HG02763 (cell line): Measurements from ENCODE around the gene GREB1L.
"Not testable (repeated sequence)": the region's sequence is repeated elsewhere in the genome, so short reads cannot be mapped to it uniquely, and the experiment has no call there.

Source experiments
- ATAC-seq: cut with Tn5 transposase; IDR thresholded peaks from one replicate; pipeline ENCODE4 v1.9.1; 2021; ENCODE audit warnings: mild to moderate bottlenecking, moderate library complexity; ENCODE audit not compliant: unreplicated experiment

Gene GREB1L

DNA sequence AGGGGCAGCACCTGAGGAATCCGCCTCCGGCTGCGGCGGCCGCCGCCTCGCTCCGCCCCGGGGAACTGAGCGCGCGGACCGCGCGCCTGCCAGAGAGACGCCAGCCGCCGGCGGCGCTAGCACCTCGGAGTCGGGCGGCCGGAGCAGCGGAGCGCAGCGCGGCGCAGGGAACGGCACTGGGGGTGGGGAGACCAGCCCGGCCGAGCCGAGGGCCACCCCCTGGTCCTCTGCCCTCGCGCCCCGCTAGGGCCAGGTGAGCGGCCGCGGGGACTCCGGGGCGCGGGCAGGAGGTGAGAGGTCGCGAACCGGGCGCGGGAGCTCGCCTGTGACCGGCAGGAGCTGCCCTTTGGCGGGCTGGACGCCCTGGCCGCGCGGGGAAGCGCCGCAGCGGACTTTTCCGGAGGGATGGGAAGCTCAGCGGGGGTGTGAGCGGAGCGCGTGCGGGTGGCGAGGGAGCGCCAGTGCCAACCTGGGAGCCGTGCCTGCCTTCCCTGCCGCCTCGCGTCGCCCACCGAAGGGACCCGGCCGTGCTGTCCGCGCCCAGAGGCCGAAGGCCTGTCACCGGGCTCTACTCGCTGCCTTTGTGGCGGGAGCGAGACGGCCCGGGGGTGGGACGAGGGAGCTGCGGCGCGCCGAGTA lies at the start of gene GREB1L:
GREB1L (plus strand) TSS at position 92 of the 639 bp plus-strand sequence. CDS start 141,287 bp downstream, outside the sequence.
- no peak for ATAC-seq

DNA sequence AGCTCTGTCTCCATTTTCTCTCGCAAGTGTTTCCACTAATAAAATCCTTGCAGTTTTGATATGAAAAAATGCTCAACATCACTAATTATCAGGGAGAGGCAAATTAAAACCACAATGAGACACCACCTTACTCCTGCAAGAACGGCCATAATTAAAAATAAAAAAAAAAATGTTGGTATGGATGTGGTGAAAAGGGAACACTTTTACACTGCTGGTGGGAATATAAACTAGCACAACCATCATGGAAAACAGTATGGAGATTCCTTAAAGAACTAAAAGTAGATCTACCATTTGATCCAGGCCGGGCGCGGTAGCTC lies 49.8 kb upstream of the GREB1L start:
- no peak for ATAC-seq

DNA sequence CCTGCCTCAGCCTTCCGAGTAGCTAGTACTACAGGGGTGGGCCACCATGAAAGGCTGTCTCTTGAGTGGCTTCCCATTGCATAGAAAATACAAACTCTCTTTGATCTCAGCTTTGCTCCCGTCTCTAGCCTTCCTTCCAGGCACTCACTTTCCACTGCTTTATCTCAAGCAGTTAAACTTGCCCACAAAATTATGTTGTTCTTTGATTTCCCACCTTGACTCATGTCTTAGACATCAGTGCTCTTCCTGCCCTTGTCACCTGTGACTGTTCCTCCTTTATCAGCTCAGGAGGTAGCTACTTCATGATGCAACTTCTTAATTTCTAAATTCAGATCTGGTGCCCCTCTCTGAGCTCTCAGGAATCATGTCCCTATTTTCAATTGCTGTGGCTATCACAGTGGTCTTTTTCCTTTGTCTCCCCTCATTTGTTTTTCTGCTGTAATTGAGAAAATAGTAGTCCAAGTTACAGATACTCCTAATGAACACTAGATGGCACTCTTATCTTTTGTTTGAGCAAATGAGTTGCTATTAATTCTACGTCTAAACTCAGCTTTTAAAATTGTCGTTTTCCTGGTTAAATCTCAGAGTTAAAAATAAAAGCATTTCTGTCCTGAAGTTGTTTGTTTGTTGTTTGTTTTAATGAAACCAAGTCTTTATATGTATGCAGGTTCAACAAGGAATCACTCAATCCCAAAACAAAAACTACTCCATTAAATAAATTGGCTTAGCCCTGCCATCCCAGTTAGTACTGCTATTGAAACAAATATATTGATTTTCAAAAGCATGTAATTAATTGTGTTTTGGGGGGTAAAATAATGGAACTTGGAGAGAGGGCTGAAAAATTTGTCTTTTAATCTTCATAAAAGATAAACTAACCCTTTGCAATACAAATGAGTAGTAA lies 46.9 kb upstream of the GREB1L start:
- no peak for ATAC-seq

DNA sequence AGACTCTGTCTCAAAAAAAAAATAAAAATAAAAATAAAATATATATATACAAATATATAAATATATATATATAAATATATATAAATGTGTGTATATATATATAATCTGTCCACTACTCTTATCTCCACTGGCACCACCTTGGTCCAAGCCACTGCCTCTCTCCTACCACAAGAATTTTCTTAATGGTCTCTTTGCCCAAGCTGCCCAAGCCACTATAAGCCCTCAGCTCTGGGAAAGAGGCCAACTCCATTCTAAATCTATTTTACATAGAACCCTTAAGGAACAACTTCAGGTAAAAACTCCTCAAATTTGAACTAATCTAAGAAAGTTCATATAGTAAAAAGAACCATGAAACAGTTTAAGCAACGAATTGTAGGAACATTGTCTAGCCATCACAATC lies 45.6 kb upstream of the GREB1L start:
- no peak for ATAC-seq

DNA sequence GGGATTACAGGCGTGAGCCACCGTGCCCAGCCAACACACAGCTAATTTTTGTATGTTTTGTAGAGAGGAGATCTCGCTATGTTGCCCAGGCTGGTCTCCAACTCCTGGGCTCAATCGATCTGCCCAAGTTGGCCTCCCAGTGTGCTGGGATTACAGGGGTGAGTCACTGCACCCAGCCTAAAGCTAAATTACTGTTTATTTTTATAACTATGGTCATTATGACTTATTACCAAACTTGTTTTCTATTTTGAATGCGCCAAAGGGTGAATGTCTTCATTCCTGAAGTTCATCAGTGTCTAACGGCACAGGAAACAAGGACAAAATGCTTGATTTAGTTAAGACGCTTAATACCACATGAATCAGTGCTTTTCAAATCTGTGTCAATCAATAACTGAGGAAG lies 38.9 kb upstream of the GREB1L start:
- ATAC-seq = no peak

DNA sequence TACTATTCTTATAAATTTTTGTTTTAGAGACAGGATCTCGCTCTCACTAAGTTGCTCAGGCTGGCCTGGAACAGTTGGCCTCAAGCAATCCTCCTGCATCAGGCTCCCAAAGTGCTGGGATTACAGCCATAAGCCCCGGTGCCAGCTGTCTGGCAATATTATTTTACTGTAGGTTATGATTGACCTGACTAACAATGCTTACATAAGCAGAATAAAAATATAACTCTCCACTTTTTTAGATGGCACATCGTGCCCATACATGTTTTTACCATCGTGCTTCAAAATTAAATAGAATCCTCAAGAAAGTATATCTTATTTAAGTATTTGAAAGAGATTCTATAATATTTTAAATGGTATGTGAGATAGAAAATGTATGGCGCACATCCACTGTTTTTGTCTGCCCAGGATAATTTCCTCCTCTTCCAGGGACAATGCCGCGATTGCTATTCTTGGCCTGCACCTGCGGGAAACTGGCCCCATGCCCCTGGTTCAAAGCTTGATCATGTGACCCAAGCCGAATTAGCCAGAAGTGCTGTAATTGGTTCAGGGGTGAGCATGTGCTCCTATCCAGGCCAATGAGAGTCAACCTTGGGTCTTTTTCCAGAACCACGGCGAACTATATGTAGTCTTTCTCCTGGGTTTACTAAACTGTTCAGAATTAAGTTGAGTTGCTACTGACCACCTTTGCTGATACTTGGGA lies 38.3 kb upstream of the GREB1L start:
- ATAC-seq = no peak

DNA sequence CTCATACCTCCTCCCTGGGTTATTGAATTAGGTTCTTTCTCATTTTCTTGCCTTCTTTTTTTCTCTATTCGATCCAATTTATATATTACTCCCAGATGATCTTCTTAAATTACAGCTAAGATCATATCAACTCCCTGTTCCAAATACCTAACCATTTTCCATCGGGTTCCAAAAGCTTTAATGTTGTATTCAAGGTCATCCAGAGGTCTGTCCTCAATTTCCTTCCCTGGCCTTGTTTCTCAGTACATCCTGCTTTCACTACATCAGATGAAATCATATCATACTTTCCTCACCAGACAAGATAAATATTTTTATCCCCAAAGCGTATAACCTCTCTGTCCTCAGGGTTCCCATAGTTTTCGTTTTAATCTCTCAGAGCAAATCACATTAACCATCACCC lies 36.3 kb upstream of the GREB1L start:
- ATAC-seq = no peak

DNA sequence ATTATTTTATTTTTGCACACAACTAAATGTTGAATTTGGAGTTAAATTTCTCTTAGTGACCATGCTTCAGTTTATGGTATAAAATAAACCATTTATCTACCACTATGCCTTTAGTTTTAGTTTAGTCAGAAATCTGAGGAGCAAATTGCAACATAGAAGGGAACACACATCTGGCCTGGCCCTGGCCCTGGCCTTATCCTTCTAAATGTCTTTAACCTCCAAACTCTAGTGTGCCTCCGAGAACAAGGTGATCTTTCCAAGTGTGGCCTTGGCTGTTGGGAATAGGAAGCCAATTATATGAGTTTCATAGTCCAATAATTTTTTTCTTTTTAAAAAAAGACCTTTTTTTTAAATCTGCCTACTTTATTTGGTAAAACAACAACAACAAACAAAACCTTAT lies 31.8 kb upstream of the GREB1L start:
- ATAC-seq = no peak

DNA sequence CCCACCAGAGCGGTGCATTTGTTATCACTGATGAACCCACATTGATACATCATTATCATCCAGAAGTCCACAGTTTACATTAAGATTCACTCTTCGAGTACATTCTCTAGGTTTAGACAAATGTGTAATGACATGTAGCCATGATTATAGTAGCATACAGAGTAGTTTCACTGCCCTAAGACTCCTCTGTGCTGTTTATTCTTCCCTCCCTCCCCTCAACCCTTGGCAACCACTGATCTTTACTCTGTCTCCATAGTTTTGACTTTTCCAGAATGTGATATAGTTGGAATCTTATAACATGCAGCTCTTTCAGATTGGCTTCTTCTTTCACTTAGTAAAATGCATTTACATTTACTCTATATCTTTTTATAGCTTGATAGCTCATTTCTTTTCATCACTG lies 31.2 kb upstream of the GREB1L start:
- no peak for ATAC-seq

DNA sequence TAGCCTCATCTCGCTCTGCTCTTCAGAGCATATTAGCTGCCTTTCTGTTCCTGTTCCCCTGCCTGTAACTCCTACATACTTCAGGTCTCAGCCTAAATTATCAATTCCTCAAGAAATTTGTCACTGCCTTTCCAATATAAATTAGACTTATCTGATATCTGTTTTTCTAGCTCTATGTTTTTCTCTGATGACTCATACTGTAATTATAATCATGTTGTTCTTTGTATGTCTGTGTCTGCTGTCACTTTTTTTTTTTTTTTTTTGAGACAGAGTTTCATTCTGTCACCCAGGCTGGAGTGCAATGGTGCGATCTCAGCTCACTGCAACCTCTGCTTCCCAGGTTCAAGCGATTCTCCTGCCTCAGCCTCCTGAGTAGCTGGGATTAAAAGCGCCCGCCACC lies 27.6 kb upstream of the GREB1L start:
- ATAC-seq = not testable (repeated sequence)

DNA sequence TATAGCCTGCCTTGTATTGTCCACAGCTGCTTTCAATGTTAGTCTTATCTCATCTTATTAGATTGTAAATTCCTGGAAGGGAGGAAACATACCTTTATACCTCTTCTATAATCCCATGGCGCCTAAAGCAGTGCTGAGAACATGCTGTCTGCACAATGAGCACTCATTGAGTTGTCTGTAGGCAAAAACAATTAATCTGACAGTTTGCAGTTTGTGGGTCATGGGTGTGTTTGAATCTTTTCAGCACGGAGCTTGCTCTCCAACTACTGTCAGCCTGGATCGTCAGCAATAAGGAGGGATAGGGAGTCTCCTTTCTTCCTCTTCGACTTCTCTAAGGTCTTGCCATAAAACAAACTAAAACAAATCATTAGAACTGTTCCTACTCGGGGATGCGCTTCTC lies 26.5 kb upstream of the GREB1L start:
- ATAC-seq = no peak

DNA sequence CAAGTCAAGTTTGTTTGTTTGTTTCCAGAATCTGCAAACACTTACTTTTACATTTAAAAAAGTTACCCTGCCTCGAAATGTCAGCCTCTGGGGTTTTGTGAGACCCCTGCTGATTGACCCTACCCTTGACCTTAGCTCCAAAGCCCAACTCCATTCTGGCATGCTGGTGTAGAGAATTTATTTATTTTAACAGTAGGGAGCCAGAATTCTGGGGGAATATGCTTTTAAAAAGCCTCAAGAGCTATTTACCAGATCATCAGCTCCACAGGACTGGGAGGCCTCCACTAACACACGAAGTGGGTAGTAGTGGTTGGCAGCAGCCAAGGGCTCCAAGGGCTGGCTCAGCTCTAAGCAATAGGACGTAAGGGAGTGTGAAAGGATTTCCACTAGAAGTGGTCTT lies 23.2 kb upstream of the GREB1L start:
- no peak for ATAC-seq

DNA sequence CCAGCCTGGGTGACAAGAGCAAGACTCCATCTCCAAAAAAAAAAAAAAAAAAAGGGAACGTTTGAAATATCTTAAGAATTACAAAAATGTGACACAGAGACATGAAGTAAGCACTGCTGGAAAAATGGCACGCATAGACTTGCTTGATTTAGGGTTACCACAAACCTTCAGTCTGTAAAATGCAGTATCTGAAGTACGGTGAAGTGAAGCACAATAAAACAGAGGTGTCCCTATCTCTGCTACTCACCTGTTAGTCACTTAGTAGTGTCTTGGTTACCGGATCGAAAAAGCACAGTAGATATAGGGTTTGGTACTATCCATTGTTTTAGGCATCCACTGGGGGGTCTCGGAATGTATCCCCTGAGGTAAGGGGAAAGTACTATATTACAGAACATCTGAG lies 11.6 kb upstream of the GREB1L start:
- no peak for ATAC-seq

DNA sequence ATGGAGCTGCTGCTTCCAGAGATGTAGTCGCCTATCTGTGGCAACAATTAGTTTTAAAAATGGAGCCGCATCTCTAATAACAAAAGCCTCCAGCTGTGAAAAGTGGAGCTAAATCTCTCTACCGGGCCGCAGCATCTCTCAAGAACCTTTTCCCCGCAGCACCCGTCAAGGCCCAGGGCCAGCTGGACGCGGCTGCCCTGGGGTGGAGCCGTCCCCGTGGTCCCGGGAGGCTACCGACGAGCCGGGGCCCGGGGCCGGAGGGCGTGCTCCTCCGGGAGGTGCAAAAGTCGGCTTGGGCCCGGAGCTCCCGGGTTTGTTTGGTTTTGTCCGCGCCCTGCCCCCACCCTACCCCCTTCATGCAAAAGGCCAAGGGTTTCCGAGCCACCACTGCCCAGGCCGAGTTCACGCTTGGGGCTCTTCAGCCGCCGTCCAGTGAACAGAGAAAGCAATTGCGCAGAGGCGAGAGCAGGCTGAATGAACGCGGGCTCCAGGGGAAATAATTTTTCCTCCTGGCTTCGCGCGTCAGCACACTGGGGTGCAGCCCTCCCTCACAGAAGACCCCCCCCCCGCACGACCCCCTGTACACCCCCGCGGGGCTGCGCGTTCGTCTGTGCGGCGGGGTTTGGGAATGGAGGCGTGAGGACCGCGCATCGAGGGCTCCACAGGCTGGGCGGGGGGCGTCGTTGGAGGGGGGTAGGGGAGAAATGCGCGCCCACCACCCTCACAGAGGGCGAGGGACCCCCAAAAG lies 557 bp upstream of the GREB1L start:
- no peak for ATAC-seq

DNA sequence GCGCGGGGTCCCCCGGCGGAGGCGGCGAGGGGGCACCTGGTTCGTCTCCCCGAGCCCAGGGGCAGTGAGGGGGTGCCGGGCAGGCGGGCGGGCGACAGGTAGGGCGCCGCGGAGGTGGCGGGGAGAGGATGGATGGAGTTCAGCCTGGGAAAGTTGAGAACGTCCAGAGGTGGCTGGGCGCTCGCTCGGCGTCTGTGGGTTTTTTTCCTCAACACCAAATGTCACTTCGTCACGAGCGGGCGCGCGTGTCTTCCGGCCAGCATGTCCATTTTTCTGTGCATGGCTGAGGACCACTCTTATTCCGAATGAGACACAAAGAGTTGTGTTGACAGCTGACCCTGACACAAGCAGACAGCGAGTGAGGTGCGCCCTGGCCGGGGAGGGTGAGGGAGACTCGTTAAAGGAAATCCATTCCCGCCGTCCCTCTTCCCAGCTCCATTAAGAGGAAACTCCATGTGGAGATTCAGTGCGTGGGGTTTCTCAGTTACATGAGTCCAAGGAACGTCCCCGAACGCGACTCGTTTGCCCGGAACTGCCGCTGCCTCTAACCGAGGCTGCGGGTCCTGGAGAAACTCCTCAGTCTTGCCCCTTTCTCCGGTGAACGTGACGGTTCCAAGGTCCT lies 859 bp downstream of the GREB1L start:
- ATAC-seq = no peak

DNA sequence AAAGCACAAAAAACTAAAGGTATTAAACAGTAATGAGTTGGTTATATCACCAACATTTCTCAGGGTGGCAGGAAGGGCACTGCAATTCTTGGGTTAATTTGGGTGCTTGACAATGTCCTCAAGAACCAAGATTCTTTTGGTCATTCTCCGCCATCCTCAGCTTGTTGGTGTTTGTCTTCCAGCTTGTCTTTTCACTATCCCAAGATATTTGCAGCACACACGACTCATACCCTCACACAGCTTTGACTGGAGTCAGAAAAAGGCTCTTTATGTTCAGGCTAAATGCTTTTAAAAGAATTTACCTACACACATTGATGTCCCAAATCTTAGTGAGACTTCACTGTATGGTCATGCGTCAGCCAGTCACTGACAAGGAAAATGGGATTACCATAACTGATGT lies 12.5 kb downstream of the GREB1L start:
- no peak for ATAC-seq

DNA sequence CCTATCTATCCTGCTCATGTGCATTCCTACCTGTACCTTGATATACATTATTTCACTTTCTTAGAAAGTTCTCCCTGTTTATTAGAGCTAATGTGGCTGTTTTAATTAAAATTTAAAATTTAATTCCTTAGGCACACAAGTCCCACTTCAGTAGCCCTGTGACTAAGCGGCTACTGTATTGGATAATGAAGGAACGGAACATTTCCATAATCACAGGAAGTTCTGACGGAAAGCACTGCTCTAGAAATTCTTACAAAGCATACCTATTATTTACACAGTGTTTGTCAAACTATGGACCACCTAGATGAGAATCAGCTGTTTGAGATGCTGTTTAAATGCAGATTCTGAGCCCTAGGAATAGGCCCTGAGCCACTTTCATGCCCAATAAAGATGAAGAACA lies 13.2 kb downstream of the GREB1L start:
- no peak for ATAC-seq

DNA sequence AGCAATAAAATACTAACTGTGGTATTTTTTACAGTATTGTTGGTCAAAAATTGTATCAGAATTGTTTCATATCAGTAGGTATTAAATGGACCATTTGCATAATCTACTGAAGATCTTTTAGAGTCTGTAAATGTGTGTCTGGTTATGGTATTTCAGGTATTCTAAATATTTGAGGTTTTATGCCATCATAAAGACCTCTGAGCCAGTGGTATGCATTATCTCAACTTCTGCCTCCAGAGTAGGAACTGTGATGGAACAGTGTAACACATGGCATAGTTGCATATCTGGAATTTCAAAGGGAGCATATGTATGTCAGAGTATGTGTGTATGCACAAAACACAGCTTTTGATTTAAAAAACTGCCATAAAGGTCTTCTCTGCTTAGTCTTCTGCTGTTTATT lies 15.4 kb downstream of the GREB1L start:
- ATAC-seq = no peak

DNA sequence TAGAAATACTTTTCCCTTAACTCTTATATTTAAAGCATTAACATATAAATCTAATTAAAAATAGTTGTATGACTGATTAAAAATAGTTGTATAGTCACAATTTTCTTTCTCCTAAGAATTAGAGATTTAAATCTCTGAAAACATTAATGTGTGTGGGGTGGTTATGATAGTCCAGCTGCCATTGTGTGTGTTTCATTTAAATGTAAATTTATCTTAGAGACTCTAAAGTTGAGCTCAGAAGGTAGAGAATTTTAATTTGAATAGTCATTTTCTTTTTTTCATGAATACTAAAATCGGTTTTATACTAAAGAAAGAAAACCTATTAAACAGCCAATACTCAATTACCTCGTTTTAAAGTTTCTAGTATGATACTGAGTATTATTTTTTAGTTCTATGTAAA lies 18.6 kb downstream of the GREB1L start:
- ATAC-seq = no peak

DNA sequence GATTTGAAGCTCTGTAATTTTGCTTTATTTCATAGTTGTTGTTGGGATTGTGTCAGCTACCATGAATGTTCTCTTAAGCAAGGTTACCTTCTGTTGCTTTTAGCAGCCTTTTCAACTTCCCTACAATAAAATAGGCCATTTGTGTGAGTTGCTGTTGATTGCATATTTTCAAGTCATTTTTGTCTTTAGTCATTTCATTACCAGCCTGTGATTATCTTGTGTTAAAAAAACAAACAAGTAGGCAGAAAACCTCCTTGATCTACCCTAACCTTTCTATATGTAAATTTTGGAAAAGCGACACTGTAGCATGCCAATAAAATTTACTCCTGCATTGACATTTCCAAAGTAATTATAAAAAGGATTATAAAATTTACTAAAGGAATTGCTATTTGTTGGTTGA lies 19.3 kb downstream of the GREB1L start:
- no peak for ATAC-seq

DNA sequence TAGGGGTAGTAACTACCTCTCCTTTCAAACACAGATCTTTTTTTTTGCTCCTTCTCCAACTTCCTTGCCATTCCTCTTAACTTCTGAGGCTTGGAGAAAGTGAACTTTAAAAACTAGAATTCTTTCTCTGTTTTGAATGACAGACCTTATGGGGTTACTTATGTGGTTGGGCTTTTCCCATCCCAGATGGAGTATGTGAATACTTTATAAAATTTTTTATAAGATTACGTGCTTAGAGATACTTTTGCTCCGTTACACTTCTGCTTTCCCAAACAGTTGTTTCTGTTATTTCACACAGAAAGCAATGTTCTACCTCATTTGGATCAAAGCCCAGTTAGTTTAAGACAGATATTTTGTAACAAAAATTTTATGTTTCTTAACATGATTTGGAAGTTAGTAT lies 20.2 kb downstream of the GREB1L start:
- ATAC-seq = no peak
